ENCODE data around the gene GRAMD2B. TPM values are rescaled to one million over a fixed set of nuclear protein-coding genes. Genes with fewer than 3 reads are reported as not detected.
"Not testable (repeated sequence)": the region's sequence is repeated elsewhere in the genome, so short reads cannot be mapped to it uniquely, and the experiment has no call there.

The GRAMD2B gene
- total RNA-seq, 2 donors from 2014 or later, result 20.9 to 21.0 TPM

DNA sequence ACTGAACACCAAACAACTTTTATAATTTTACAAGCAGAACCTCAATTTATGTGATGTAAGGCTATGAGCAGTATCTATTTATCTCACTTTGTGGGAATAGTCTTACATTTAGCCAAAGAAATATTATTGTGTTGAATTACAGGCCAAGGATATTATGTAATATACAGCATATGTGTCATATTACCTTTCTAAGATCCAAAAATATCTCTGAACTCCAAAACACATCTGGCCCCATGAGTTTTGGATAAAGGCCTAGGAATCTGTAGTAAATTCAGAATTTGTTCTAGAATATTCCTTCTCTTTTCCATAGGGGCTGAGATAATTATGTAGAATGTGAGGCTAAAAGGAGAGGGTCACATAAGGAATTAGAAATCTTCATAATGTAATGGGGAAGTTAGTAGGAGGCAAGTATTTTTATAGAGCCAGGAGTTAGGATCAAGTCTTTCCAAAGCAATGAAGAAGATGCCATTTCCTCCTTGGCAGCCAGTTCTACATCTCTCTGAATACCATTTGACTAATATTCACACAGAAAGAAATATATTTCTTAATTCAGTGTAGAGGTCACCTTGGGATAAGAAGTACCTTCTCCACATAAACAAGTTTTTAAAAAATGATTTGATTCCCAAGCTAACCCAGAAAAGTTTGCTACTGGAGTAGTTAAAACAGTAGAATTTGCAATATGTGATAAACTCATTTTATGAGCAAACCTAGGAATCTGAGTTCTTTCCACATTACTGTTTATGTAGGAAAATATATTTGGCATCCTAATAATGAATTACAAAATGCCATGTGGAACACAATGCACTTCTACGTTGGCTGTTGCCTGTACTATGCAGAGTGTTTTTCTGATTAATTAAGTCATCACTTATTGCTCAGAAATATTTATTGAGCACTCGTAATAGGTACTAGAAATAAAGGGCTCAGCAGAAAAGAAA lies 20.3 kb upstream of the GRAMD2B start:
- no peak for DNase-seq (ENCODE audit: low spot score)
- intact Hi-C loops (cut with DNase I), result no loop called here

DNA sequence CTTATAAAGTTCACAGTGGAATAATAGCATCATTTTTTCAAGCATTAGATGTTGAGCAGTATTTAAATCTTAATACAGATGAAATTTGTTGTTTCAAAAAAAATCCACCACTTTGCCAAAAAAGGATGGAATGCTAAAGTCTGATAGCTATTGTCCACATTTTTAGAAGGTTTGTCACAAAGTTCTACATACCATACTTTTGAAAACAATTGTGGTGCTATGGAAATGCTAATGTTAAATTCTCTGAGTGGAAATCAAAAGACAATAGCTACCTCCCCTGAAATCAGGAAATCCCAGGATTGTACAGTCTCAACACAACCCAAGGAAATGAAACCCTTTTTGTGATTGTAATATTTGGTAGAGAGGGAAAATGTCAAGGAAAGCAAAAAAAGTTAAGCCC lies 19.3 kb upstream of the GRAMD2B start:
- intact Hi-C loops (cut with DNase I), result no loop called here
- no peak for DNase-seq (ENCODE audit: low spot score)

DNA sequence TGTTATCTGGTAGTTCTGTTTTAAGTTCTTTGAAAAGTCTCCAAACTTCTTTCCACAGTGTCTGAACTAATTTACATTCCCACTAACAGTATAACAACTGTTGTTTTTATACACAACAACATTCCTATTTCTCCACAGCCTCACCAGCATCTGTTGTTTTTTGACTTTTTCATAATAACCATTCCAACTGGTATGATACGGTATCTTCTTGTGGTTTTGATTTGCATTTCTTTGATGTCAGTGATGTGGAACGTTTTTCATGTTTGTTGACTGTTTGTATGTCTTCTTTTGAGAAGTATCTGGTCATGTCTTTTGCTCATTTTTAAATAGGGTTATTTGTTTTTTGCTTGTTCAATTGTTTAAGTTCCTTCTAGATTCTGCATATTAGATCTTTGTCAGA lies 12.6 kb upstream of the GRAMD2B start:
- DNase-seq (ENCODE audit: low spot score), result no peak
- intact Hi-C loops (cut with DNase I), result no loop called here

DNA sequence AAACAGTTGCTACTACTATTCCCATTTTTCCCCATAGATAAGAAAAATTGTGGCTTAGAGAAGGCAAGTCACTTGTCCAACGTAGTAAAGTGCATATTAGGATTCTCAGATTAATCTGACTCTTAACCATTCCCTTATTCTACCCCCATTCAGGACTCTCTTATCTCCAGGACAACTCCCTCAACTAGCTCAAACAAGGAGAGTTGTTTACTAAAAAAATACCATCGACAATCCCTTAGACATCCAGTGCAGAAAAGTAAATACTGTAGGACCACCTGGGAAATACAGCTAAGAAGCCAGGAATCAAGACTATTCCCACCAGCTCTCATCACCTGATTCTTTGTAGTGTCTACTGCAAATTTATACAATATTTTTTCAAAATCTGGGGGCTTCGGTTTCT lies 9.4 kb upstream of the GRAMD2B start:
- no peak for DNase-seq (ENCODE audit: low spot score)
- intact Hi-C loops (cut with DNase I), result no loop called here

DNA sequence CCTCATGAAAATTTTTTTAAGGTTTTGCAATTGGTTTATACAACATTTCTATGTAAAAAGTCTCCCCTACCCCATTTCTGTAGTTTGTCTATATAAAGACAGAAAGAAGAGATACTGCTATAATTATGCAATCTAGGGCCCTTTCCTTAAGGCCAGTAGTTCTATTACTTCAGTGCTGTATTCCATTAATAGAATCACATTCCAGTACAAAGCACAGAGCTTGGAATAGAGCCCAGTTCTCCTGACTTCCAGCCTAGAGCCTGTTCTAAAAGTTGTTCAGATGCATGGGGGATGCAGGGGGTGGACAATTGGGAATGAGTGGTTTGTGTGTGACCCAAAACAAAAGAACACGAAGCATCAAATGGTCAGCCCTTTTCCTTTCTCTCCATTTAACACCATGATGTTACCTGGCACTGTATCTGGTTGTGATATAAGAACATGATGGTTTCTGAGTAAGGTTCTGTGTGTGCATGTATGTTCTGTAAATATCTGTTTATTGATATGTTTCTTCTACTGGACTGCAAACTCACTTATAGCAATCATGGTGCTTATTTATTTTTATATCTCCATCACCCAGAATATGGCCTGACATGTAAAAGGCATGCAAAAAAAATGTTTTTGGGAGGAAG lies 8.2 kb upstream of the GRAMD2B start:
- DNase-seq (ENCODE audit: low spot score), result no peak
- intact Hi-C loops (cut with DNase I), result no loop called here

DNA sequence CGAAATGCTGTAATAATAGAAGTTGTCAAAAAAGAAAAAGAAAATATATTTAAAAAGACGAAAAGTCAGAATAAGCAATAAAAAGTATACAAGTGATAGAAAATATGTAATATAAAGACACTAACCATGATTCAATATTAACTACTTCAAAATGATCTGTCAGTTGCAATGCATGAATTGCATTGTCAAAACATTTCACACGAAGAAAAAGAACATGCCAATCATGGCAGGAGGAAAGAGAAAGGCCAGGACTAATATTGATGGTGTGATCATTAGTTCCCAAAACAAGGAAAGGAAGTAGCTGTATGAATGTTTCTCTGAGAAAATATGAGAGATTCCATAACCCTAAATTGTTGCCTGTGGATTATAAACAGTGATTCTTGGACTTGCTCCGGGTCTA lies 7.4 kb upstream of the GRAMD2B start:
- intact Hi-C loops (cut with DNase I), result no loop called here
- DNase-seq (ENCODE audit: low spot score), result no peak

DNA sequence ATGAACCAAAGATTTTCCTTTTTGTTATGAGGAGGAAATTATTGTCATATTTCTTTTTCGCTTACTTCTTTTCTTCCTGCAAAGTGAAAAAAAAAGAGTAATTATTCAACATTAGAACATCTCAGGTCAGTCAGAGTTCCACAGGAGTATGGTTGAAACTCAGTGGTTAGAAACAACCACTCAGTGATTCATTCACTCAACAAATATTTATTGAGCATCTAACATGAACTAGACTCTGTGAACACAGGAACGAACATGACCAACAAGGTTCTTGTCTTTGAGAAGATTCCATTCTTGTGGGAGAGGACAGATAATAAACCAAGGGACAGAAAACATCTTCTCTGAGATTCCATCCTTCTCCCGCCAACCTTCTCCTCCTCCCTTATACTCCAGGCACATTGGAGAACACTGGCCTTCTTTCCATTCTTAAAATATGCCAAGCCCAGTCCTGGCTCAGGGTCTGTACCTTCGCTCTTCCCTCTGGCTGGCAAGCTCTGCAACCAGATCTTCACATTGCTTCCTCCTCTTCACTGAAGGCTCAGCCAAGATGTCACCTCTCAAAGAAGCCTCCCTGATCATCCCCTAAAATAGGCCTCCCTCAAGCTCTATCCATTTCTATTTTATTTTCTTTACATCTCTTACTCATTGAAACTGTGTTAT lies 6.8 kb upstream of the GRAMD2B start:
- intact Hi-C loops (cut with DNase I), result no loop called here
- DNase-seq (ENCODE audit: low spot score), result no peak

DNA sequence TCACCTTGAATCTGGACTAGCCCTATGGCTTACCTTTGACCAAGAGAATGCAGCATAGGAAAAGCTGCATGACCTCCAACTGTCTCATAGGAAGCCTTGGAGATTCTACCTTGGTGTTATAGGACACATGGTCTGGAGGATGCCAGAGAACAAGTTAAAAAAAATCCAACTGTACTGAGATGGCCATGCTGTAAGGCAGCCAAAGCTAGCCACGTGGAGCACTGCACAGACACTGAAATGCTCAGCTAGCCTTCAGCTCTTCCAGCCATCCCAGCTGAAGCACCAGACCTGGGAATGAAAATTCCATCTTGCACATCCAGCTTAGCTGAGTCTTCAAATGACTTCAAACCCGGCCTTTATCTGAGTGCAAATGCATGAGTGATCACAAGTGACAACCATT lies 6.0 kb upstream of the GRAMD2B start:
- intact Hi-C loops (cut with DNase I), result no loop called here
- no peak for DNase-seq (ENCODE audit: low spot score)

DNA sequence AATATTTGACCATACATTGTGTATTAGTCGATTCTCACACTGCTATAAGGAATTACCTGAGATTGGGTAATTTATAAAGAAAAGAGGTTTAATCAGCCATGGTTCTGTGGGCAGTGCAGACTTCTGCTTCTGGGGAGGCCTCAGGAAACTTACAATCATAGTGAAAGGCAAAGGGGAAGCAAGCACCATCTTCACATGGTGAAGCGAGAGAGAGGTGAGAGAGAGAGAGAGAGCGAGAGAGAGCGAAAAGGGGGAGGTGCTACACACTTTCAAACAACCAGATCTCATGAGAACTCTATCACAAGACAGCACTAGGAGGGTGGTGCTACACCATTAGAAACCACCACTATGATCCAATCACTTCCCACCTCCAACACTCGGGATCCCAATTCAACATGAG lies 4.1 kb upstream of the GRAMD2B start:
- DNase-seq (ENCODE audit: low spot score), result no peak
- intact Hi-C loops (cut with DNase I), result no loop called here

DNA sequence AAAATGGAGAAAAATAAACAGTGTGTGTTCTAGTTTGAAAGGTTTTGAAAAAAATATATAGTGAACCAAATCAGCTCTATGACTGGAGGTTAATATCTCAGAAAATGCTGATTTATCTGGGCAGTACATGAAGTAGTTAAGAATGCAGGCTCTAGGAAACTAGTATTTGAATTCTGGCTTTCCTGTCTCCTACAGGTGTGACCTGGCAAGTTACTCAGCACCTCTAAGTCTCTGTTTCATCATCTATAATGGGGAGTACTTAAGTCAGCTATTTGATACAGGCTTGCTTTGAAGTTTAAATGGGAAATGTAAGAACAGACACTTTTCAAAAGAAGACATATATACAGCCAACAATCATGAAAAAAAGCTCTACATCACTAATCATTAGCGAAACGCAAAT lies 5.2 kb downstream of the GRAMD2B start:
- no peak for DNase-seq (ENCODE audit: low spot score)
- intact Hi-C loops (cut with DNase I), result loop anchor here in 1 of 2 donors (10.0 kb wide), 2 partner anchors 46 to 64 kb away; no protein-coding TSS in a partner anchor

DNA sequence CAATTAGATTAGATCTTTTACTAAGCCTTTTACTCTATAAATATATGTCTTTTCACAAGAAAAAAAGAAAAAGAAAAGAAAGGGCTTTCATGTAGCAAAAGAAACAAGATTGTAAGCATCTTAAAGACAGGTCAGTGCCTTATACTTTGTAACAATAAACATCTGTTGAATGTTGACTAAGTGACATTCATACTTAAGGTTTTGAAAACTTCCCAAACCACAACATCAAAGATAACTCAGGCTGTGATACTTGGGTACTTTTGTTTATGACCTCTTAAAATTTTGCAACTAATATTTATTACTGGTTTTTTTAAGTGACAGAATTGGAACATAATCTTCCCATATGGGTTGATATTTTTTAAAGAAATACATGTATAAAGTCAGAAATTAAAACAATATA lies 7.4 kb downstream of the GRAMD2B start:
- no peak for DNase-seq (ENCODE audit: low spot score)
- intact Hi-C loops (cut with DNase I), result no loop called here

DNA sequence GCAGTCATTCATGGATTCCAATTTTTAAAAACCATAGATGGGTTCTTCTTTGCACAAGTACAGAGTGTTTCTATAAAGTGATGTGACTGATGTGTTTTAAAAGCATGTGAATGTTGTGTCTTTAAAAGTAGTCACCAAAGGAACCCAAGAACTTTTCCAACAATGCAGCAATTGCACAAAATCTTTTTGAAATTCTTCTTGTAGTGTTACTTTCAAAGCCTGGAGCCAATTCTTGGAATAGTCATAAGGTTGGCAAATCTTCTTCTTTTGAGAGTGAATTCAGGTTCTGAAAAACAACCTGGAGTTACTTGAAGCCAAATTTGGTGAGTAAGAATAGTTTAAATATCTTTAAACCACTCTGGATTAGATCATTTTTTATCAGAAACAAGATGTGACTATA lies 10.5 kb downstream of the GRAMD2B start:
- DNase-seq (ENCODE audit: low spot score), result no peak
- intact Hi-C loops (cut with DNase I), result no loop called here

DNA sequence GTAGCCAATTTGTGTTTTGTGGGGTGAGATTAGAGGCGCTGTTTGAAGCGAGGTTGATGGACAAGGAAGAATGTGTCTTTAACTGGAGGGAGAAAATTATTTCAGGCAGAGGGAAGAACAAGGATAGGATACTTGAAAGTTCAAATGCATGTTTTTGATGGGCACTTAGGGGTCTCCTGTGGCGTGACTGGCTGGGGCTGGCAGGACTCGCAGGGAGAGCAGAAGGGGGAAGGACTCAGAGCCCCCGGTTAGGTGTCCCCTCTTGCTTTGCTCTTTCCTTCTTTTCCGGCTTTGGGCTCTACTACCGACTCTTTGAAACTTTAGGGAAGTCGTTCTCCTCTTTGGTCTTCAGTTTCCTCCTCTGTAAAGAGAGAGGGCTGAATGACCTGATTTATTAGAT lies 12.1 kb downstream of the GRAMD2B start:
- DNase-seq (ENCODE audit: low spot score), result no peak
- intact Hi-C loops (cut with DNase I), result no loop called here

DNA sequence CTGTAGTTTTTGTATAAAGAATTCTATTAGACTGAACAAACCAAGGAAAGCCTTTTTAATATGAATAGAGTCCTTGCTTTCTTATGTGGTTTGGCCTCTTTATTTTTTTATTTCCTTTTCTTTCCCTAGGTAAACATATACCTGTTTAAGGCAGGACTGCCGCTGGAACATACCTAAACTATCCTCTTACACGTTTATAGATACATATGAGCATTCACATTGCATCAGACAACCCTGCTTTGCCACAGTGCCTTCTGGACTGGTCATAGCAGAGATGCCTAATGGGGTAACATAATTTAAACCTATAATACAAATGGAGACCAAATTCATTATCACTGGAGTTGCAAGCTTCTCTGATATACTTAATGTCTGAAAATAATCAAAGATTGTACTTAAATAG lies 12.5 kb downstream of the GRAMD2B start:
- intact Hi-C loops (cut with DNase I), result loop anchor here in 1 of 2 donors (1.0 kb wide), 1 partner anchor 29 kb away; no protein-coding TSS in a partner anchor
- no peak for DNase-seq (ENCODE audit: low spot score)

DNA sequence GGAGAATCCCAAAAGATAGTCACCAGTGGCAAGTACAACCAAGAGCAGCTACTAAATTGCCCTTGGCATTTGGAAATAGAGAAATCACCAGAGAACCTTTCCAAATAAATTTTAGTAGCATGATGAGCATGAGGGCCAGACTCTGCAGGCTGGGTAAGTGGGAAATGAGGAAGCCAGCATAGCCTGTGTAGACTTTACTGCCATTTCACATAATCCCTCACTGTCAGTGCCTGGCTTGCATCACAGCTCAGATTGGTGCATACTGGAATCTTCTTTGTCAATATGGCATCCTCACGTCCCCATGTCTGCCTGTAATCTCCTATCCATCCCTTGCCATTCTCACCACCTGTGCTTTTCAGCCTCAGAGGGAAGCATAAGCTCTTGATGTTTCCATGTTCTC lies 14.5 kb downstream of the GRAMD2B start:
- no peak for DNase-seq (ENCODE audit: low spot score)
- intact Hi-C loops (cut with DNase I), result no loop called here

DNA sequence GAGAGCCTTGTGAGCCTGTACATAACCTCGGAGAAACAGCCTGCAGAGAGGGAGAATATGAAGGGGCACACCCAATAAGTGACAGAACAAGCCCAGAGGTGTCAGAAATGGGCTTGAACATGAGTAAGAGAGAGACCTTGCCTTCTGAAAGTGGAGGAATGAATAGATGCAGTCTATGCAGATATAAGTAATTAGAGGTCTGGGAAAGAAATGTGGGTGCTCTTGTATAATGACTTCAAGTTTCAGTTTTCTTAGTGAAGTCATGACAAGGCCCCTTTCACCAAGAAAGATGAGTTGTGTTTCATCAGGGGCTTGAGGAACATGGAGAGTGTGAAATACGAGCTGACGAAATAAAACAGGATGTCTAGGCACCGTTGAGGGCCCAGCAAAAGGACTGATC lies 15.1 kb downstream of the GRAMD2B start:
- no peak for DNase-seq (ENCODE audit: low spot score)
- intact Hi-C loops (cut with DNase I), result no loop called here

DNA sequence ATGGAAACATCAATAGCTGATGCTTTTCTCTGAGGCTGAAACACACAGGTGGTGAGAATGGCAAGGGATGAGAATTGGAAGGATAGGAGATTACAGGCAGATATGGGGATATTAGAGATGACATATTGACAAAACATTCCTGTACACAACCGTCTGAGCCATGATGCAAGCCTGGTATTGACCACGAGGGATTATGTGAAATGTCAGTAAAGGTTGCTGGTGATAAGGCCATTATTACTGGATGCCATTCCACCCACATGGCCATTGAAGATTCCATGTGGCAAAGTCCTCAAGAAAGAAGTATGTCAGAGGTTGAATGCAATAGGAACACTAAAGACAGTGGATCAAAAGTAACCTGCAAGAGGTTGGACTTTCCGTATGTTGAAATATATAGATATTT lies 15.7 kb downstream of the GRAMD2B start:
- DNase-seq (ENCODE audit: low spot score), result no peak
- intact Hi-C loops (cut with DNase I), result no loop called here

DNA sequence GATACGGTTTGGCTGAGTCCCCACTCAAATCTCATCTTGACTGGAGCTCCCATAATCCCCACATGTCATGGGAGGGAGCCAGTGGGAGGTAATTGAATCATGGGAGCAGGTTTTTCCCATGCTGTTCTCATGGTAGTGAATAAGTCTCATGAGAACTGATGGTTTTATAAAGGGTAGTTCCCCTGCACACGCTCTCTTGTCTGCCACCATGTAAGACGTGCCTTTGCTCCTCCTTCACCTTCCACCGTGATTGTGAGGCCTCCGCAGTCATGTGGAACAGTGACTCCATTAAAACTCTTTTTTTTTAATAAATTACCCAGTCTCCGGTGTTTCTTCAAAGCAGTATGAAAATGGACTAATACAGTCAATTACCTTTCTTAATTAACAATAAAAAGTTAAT lies 16.5 kb downstream of the GRAMD2B start:
- DNase-seq (ENCODE audit: low spot score); intact Hi-C loops (cut with DNase I): not testable (repeated sequence)

DNA sequence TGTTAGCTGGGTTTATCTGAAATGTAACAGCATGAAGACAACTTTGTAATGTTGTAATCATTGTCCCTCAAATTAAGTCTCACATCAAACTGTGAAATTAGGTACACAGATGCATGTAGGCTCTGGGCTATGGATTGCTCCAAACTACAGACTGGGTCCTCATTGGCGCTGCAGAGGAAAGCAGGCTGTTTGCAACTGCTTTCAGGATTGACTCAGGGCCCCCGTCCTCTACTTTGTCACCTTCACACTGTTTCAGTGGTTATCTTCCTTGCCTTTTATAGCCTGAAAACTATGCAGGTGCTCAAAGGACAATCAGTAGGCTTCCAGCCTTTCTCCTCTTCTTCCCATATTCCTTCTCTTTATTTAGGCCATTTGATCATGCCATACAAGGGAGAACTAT lies 18.0 kb downstream of the GRAMD2B start:
- no peak for DNase-seq (ENCODE audit: low spot score)
- intact Hi-C loops (cut with DNase I), result no loop called here

DNA sequence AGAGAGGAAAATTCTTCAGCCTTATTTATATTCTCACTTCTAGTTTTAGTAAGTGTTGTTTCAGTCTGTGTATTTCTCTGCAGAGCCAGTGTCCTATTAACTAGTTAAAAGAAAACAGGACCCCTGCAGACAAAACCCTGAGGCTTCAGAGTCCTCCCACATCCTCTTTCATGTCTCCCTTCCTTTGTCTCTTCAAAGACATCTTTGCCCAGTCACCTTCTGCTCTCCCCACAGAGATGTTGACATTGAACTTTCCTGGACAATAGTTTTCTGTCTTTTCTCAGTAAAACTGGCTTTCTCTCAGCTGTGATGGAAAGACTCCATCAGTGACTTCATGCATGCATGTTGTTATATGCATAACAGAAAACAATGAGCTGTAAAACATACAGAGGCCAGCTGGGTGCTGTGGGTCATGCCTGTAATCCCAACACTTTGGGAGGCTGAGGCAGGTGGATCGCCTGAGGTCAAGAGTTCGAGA lies 20.2 kb downstream of the GRAMD2B start:
- intact Hi-C loops (cut with DNase I), result no loop called here

More for the DNA sequence above, 20.2 kb downstream of the GRAMD2B start:
- no peak for DNase-seq (ENCODE audit: low spot score)
